Measurements from ENCODE around the gene CD226. TPM values are rescaled to one million over a fixed set of nuclear protein-coding genes. Genes with fewer than 3 reads are reported as not detected.

The CD226 gene
- polyA plus RNA-seq, 1 of the 3 experiments (the other 2 are of a cell fraction) = 0.56 TPM

- WGBS (ENCODE audit: low lambda C conversion rate) = 80% methylated on average over 6 of the region's 6 CpGs
- CTCF ChIA-PET = no interaction called here
- no peaks in the 10 kb centered on the region for H3F3A ChIP-seq (replicated peaks; ENCODE audit: insufficient read depth)
- H3K4me2 ChIP-seq = no peak overlapping the region
- TF ChIP-seq EP300 (IDR thresholded peaks at IDR 0.05; ENCODE audit: borderline replicate concordance in 1 of 2, low read depth in 1 of 2, low read length in 1 of 2) = no peak
- no peak for TF ChIP-seq FOXJ3 (CRISPR knock-in tag; IDR thresholded peaks at IDR 0.05)
- no peak for TF ChIP-seq GABPA (IDR thresholded peaks at IDR 0.05; ENCODE audit: low read depth)
- no peak for TF ChIP-seq RCOR1 (IDR thresholded peaks at IDR 0.05; ENCODE audit: low read length)
- TF ChIP-seq IRF3 (IDR thresholded peaks at IDR 0.05; ENCODE audit: low read depth, low read length) = no peak
- no peak for TF ChIP-seq SMC3 (IDR thresholded peaks at IDR 0.05; ENCODE audit: low read depth, low read length)
- TF ChIP-seq MXI1 (IDR thresholded peaks at IDR 0.05; ENCODE audit: low read depth, low read length) = no peak
- no peak for TF ChIP-seq MAX (IDR thresholded peaks at IDR 0.05; ENCODE audit: low read depth)
- no peak for TF ChIP-seq SIN3A (IDR thresholded peaks at IDR 0.05; ENCODE audit: borderline replicate concordance, low read depth, low read length)
- TF ChIP-seq EZH2phosphoT487 (IDR thresholded peaks at IDR 0.05; ENCODE audit: borderline replicate concordance, low read depth) = no peak
- TF ChIP-seq CTCF (IDR thresholded peaks at IDR 0.05) = no peak
- no peak for TF ChIP-seq USF2 (IDR thresholded peaks at IDR 0.05; ENCODE audit: borderline replicate concordance, low read depth, low read length)
- no peak for TF ChIP-seq TEAD4 (IDR thresholded peaks at IDR 0.05; ENCODE audit: borderline replicate concordance, insufficient read depth)
- no peak for TF ChIP-seq REST (IDR thresholded peaks at IDR 0.05; ENCODE audit: low read depth, low read length)
- TF ChIP-seq POLR2AphosphoS5 (IDR thresholded peaks at IDR 0.05; ENCODE audit: low read depth, low read length) = no peak
- no peak for TF ChIP-seq TAF1 (IDR thresholded peaks at IDR 0.05; ENCODE audit: borderline replicate concordance, low read depth, low read length)
- no peak for TF ChIP-seq JUND (IDR thresholded peaks at IDR 0.05)
- no peak overlapping the region for H3K4me3 ChIP-seq (ENCODE audit: low read depth in 2 of 2, low read length in 1 of 2)
- H2AFZ ChIP-seq (ENCODE audit: low read depth) = no peak overlapping the region
- H3K79me2 ChIP-seq (ENCODE audit: insufficient read depth) = no peaks in the 10 kb centered on the region
- H3K27ac ChIP-seq (ENCODE audit: low read depth in 2 of 2, low read length in 1 of 2) = no peak overlapping the region
- no peak for DNase-seq
- no peaks in the 10 kb centered on the region for H3K36me3 ChIP-seq (replicated peaks in 1 of 2; ENCODE audit: control insufficient read depth in 1 of 2, insufficient read depth in 2 of 2, low read length in 1 of 2)
- H3K4me1 ChIP-seq (ENCODE audit: control insufficient read depth in 1 of 2, insufficient read depth in 2 of 2, low read depth in 1 of 2, low read length in 1 of 2) = peaks cover 0 to 3% of the 10 kb centered on the region in 2 experiments; a peak in 2 of 4 replicates
- no peaks in the 10 kb centered on the region for H3K9me2 ChIP-seq
- H3K27me3 ChIP-seq (ENCODE audit: insufficient read depth) = no peaks in the 10 kb centered on the region
- POLR2A ChIA-PET = no interaction called here
- no peak overlapping the region for H3K9ac ChIP-seq
- H3K9me3 ChIP-seq = no peaks in the 10 kb centered on the region
- H4K20me1 ChIP-seq (ENCODE audit: insufficient read depth) = no peaks in the 10 kb centered on the region
Observed at GRCh38 chr18:69882965-69883668, 64.6 kb downstream of the CD226 start.
